Measurements from ENCODE around the gene EEPD1. TPM values are rescaled to one million over a fixed set of nuclear protein-coding genes. Genes with fewer than 3 reads are reported as not detected.

EEPD1 gene
- total and polyA plus RNA-seq, 4 donors, result 2.3 to 12.3 (median 7.1) TPM

GRCh38 chr7:36137258-36137657 is 15.8 kb upstream of the EEPD1 start:
- peaks cover 0 to 7% (median 0%) of the 10 kb centered on the region in 4 donors for H3K4me1 ChIP-seq (ENCODE audit: control insufficient read depth in 4 of 4, insufficient read depth in 4 of 4, low read length in 3 of 4)
- DNase-seq (ENCODE audit: low spot score), result no peak
- no peak overlapping the region for H3K27ac ChIP-seq (ENCODE audit: low read depth in 1 of 2, low read length in 2 of 2)
- H3K9me3 ChIP-seq (ENCODE audit: control insufficient read depth in 4 of 4, low read length in 3 of 4), result peaks cover 0 to 1% (median 0%) of the 10 kb centered on the region in 4 donors
- H3K27me3 ChIP-seq (ENCODE audit: control insufficient read depth in 4 of 4, insufficient read depth in 4 of 4, low read length in 3 of 4), result no peaks in the 10 kb centered on the region
- H3K36me3 ChIP-seq (ENCODE audit: control insufficient read depth in 4 of 4, insufficient read depth in 3 of 4, low read depth in 1 of 4, low read length in 3 of 4), result no peaks in the 10 kb centered on the region
- TF ChIP-seq TAF1 (conservative IDR thresholded peaks at IDR 0.05) (no peak), HNF4G (IDR thresholded peaks at IDR 0.05) (no peak), EGR1 (IDR thresholded peaks at IDR 0.05; ENCODE audit: low read depth in 2 of 2) (no peak), YY1 (IDR thresholded peaks at IDR 0.05) (no peak), FOXA2 (IDR thresholded peaks at IDR 0.05) (no peak), RAD21 (IDR thresholded peaks at IDR 0.05) (no peak), ATF3 (IDR thresholded peaks at IDR 0.05) (no peak), HNF4A (conservative IDR thresholded peaks at IDR 0.05) (no peak), JUND (IDR thresholded peaks at IDR 0.05) (no peak), MAX (IDR thresholded peaks at IDR 0.05) (no peak)
- no peak overlapping the region for H3K4me3 ChIP-seq (ENCODE audit: low read depth in 1 of 3, low read length in 3 of 3)
- no peak overlapping the region for H3K9ac ChIP-seq (ENCODE audit: low read depth in 1 of 2, low read length in 2 of 2)

- no peaks in the 10 kb centered on the region for H3K27me3 ChIP-seq (ENCODE audit: control insufficient read depth in 4 of 4, insufficient read depth in 4 of 4, low read length in 3 of 4)
- H3K9ac ChIP-seq (ENCODE audit: low read depth in 1 of 2, low read length in 2 of 2), result no peak overlapping the region
- H3K4me3 ChIP-seq (ENCODE audit: low read depth in 1 of 3, low read length in 3 of 3), result no peak overlapping the region
- H3K36me3 ChIP-seq (ENCODE audit: control insufficient read depth in 4 of 4, insufficient read depth in 3 of 4, low read depth in 1 of 4, low read length in 3 of 4), result no peaks in the 10 kb centered on the region
- 90% methylated on average over 2 of the region's 2 CpGs for WGBS
- H3K27ac ChIP-seq (ENCODE audit: low read depth in 1 of 2, low read length in 2 of 2), result no peak overlapping the region
- DNase-seq (ENCODE audit: low spot score), result no peak
- TF ChIP-seq CTCF (IDR thresholded peaks at IDR 0.05; ENCODE audit: low read depth, low read length, missing input control) (no peak), RAD21 (IDR thresholded peaks at IDR 0.05) (no peak), RXRA (IDR thresholded peaks at IDR 0.05) (no peak), JUND (IDR thresholded peaks at IDR 0.05) (no peak)
- H3K9me3 ChIP-seq (ENCODE audit: control insufficient read depth in 4 of 4, low read length in 3 of 4), result peaks cover 0 to 1% (median 0%) of the 10 kb centered on the region in 4 donors
- peaks cover 0 to 7% (median 0%) of the 10 kb centered on the region in 4 donors for H3K4me1 ChIP-seq (ENCODE audit: control insufficient read depth in 4 of 4, insufficient read depth in 4 of 4, low read length in 3 of 4)
Measured at GRCh38 chr7:36137754-36138153, 15.3 kb upstream of the EEPD1 start.

- H3K27me3 ChIP-seq (ENCODE audit: control insufficient read depth in 4 of 4, insufficient read depth in 4 of 4, low read length in 3 of 4), result no peaks in the 10 kb centered on the region
- DNase-seq (ENCODE audit: low spot score), result no peak
- WGBS, result 58% methylated on average over 5 of the region's 5 CpGs
- no peak overlapping the region for H3K9ac ChIP-seq (ENCODE audit: low read depth in 1 of 2, low read length in 2 of 2)
- H3K9me3 ChIP-seq (ENCODE audit: control insufficient read depth in 4 of 4, low read length in 3 of 4), result peaks cover 0 to 1% (median 0%) of the 10 kb centered on the region in 4 donors
- H3K27ac ChIP-seq (ENCODE audit: low read depth in 1 of 2, low read length in 2 of 2), result no peak overlapping the region
- TF ChIP-seq REST (IDR thresholded peaks at IDR 0.05) (no peak), HNF4A (conservative IDR thresholded peaks at IDR 0.05) (peak in 1 of 2 donors; percentile 15)
- peaks cover 0 to 7% (median 0%) of the 10 kb centered on the region in 4 donors for H3K4me1 ChIP-seq (ENCODE audit: control insufficient read depth in 4 of 4, insufficient read depth in 4 of 4, low read length in 3 of 4)
- H3K36me3 ChIP-seq (ENCODE audit: control insufficient read depth in 4 of 4, insufficient read depth in 3 of 4, low read depth in 1 of 4, low read length in 3 of 4), result no peaks in the 10 kb centered on the region
- H3K4me3 ChIP-seq (ENCODE audit: low read depth in 1 of 3, low read length in 3 of 3), result no peak overlapping the region
Measured at GRCh38 chr7:36138209-36138608, 14.8 kb upstream of the EEPD1 start.

Measured in liver (tissue), 9 donors.